Measurements from ENCODE around the gene DAZL. TPM values are rescaled to one million over a fixed set of nuclear protein-coding genes. Genes with fewer than 3 reads are reported as not detected.

DAZL gene
- total RNA-seq, 1 experiment from 2014 or later, result 21.2 TPM

- Histone ChIP-seq H3K4me1 (ENCODE audit: insufficient read depth, low read length) (no peaks in the 10 kb centered on the region), H3T11ph (ENCODE audit: low read length) (no peak overlapping the region), H3K56ac (ENCODE audit: insufficient read length, low read depth, low read length) (no peak overlapping the region), H3K27ac (ENCODE audit: insufficient read length, low read depth, low read length) (no peak overlapping the region), H3K27me3 (ENCODE audit: insufficient read depth, low read length) (no peaks in the 10 kb centered on the region), H3K4ac (ENCODE audit: low read depth, low read length) (no peak overlapping the region), H3K79me2 (ENCODE audit: insufficient read depth, low read length) (no peaks in the 10 kb centered on the region), H2BK15ac (ENCODE audit: low read depth, low read length) (no peak overlapping the region), H4K91ac (ENCODE audit: insufficient read length, low read depth, low read length) (no peak overlapping the region), H3K4me2 (ENCODE audit: insufficient read depth, insufficient read length, low read length) (no peak overlapping the region), H3K79me1 (ENCODE audit: insufficient read depth, low read depth, low read length, poor library complexity, severe bottlenecking) (no peaks in the 10 kb centered on the region), H4K20me1 (ENCODE audit: control insufficient read depth, insufficient read depth, insufficient read length) (no peaks in the 10 kb centered on the region), H4K5ac (ENCODE audit: insufficient read length, low read depth, low read length) (no peak overlapping the region), H2AK5ac (ENCODE audit: insufficient read length, low read length) (no peak overlapping the region), H3K9me3 (ENCODE audit: control insufficient read depth, low read depth, low read length) (no peaks in the 10 kb centered on the region), H2BK12ac (ENCODE audit: insufficient read length, low read depth, low read length) (no peak overlapping the region), H3K9ac (ENCODE audit: extremely low read depth, insufficient read length, low read length) (no peak overlapping the region), H2BK20ac (ENCODE audit: low read depth, low read length, poor library complexity, severe bottlenecking) (no peak overlapping the region), H2AFZ (ENCODE audit: low read length) (no peak overlapping the region), H2BK120ac (ENCODE audit: low read depth, low read length, poor library complexity, severe bottlenecking) (no peak overlapping the region), H4K8ac (replicated peaks; ENCODE audit: insufficient read length, low read depth, low read length) (no peak overlapping the region), H2BK5ac (ENCODE audit: insufficient read length, low read length) (no peak overlapping the region), H3K23me2 (ENCODE audit: insufficient read length, low read depth, low read length, poor library complexity, severe bottlenecking) (no peaks in the 10 kb centered on the region), H3K18ac (ENCODE audit: insufficient read length, low read depth, low read length) (no peak overlapping the region), H3K14ac (ENCODE audit: insufficient read depth, low read length) (no peak overlapping the region), H3K23ac (ENCODE audit: insufficient read length, low read depth, low read length) (no peak overlapping the region)
- no peak overlapping the region for H3K4me3 Mint-ChIP-seq
- H3K27ac Mint-ChIP-seq, result peak overlapping the region in 1 of 3 experiments; percentile 17; a peak in 1 of 7 replicates
- DNase-seq, result no peak
- H3K9me3 Mint-ChIP-seq, result peaks cover 0 to 3% of the 10 kb centered on the region in 2 experiments; a peak in 3 of 5 replicates
- no peaks in the 10 kb centered on the region for H3K27me3 Mint-ChIP-seq (ENCODE audit: low read depth)
- H3K4me1 Mint-ChIP-seq, result no peaks in the 10 kb centered on the region
- H3K36me3 Mint-ChIP-seq (ENCODE audit: insufficient read depth in 1 of 3, low read depth in 3 of 3), result peaks cover 0 to 77% (median 40%) of the 10 kb centered on the region in 3 experiments; a peak in 5 of 7 replicates
- no peak for TF ChIP-seq CTCF (conservative IDR thresholded peaks at IDR 0.05)
- WGBS (ENCODE audit: extremely low coverage, insufficient read length, low lambda C conversion rate), result no CpG with 5 or more reads among the region's 3 CpGs
Observed at GRCh38 chr3:16633948-16634347, 28.7 kb upstream of the DAZL start.

All from H9 (cell line).